Measurements from ENCODE around the gene RPS6KB1. TPM values are rescaled to one million over a fixed set of nuclear protein-coding genes. Genes with fewer than 3 reads are reported as not detected.

The RPS6KB1 gene
- total and polyA plus RNA-seq, 9 of the 15 experiments (the other 6 are each of a cell fraction or from before 2014, with no cell fraction given): 8.8 to 60.7 (median 35.1) TPM

- TF ChIP-seq BCLAF1 (IDR thresholded peaks at IDR 0.05; ENCODE audit: borderline replicate concordance in 1 of 2, control insufficient read depth in 1 of 2, low read depth in 2 of 2, low read length in 1 of 2) (peak in 1 of 2 experiments; percentile 60; a peak in 2 of 4 replicates), ZNF589 (CRISPR knock-in tag; IDR thresholded peaks at IDR 0.05; ENCODE audit: low read depth) (no peak), KLF16 (IDR thresholded peaks at IDR 0.05) (peak; percentile 23; the same call in 1 of the 2 replicates), NCOA6 (IDR thresholded peaks at IDR 0.05) (no peak), SOX6 (IDR thresholded peaks at IDR 0.05) (0 out of 2 replicates have a peak, but pooled peaks have one; percentile 33), ATF7 (IDR thresholded peaks at IDR 0.05) (peak; percentile 28; the same call in 1 of the 2 replicates), TAL1 (IDR thresholded peaks at IDR 0.05) (no peak), ZBTB43 (CRISPR knock-in tag; IDR thresholded peaks at IDR 0.05) (no peak), ZNF551 (CRISPR knock-in tag; IDR thresholded peaks at IDR 0.05) (no peak), TEAD1 (CRISPR knock-in tag; IDR thresholded peaks at IDR 0.05) (no peak), PHTF2 (CRISPR knock-in tag; IDR thresholded peaks at IDR 0.05) (no peak), DDX20 (tag; IDR thresholded peaks at IDR 0.05; ENCODE audit: low read depth) (peak; percentile 33; the same call in 1 of the 2 replicates), ZNF134 (CRISPR knock-in tag; conservative IDR thresholded peaks at IDR 0.05) (no peak), GABPB2 (CRISPR knock-in tag; conservative IDR thresholded peaks at IDR 0.05) (no peak), RFX7 (CRISPR knock-in tag; IDR thresholded peaks at IDR 0.05) (no peak), NR4A1 (CRISPR knock-in tag; IDR thresholded peaks at IDR 0.05) (no peak), NR4A1 (tag; IDR thresholded peaks at IDR 0.05) (0 out of 2 replicates have a peak, but pooled peaks have one; percentile 35), ZNF717 (CRISPR knock-in tag; IDR thresholded peaks at IDR 0.05) (no peak), CSDE1 (IDR thresholded peaks at IDR 0.05) (no peak), PTRF (tag; IDR thresholded peaks at IDR 0.05) (no peak), FOXA1 (IDR thresholded peaks at IDR 0.05; ENCODE audit: borderline replicate concordance) (peak; percentile 57; the same call in 1 of the 2 replicates), XRCC5 (IDR thresholded peaks at IDR 0.05; ENCODE audit: low read depth, low read length) (no peak), NR2C1 (IDR thresholded peaks at IDR 0.05) (no peak), NR2C1 (tag; IDR thresholded peaks at IDR 0.05) (0 out of 2 replicates have a peak, but pooled peaks have one; percentile 38)
- TF ChIP-seq, protein P1, sequence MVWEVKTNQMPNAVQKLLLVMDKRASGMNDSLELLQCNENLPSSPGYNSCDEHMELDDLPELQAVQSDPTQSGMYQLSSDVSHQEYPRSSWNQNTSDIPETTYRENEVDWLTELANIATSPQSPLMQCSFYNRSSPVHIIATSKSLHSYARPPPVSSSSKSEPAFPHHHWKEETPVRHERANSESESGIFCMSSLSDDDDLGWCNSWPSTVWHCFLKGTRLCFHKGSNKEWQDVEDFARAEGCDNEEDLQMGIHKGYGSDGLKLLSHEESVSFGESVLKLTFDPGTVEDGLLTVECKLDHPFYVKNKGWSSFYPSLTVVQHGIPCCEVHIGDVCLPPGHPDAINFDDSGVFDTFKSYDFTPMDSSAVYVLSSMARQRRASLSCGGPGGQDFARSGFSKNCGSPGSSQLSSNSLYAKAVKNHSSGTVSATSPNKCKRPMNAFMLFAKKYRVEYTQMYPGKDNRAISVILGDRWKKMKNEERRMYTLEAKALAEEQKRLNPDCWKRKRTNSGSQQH (CRISPR knock-in tag; IDR thresholded peaks at IDR 0.05): no peak
Measured at GRCh38 chr17:59853168-59853918, 39.6 kb upstream of the RPS6KB1 start (continued).
